DOHH2 (cell line): Measurements from ENCODE around the gene UGT2B17.

Source experiments
- EZH2phosphoT487 ChIP-seq: fragments of 200-600 bp; sonication (generic); IDR thresholded peaks from 2 replicates; pipeline ENCODE4 v1.6.1; 2017; ENCODE audit warnings: borderline replicate concordance, mild to moderate bottlenecking, antibody characterized with exemption, low read length, moderate library complexity, mixed read lengths
- TF ChIP-seq, protein P1 (sequence below): fragments of 200-600 bp; sonication (generic); IDR thresholded peaks from one replicate; pipeline ENCODE4 v1.5.1; 2014; ENCODE audit warnings: antibody characterized with exemption, mild to moderate bottlenecking, low read depth, low read length; ENCODE audit not compliant: poor library complexity, severe bottlenecking

DNA sequence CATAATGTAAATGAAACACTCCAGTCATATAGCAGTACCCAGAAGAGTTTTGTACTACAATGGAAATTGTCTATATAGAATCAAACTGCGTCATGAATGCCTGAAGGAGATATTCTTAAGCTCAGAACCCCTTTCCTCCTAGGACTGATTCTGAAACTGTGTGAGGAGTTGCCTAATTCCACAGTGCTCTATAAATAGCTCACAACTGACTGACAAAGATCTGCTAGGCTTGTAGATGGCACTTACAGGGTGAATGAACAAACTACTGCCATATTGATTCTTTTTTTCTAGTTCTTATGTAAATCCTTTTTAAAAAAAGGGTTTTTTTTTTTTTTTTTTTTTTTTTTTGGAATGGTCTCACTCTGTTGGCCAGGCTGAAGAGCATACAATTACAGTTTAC lies 30.1 kb upstream of the UGT2B17 start:
- TF ChIP-seq, protein P1, sequence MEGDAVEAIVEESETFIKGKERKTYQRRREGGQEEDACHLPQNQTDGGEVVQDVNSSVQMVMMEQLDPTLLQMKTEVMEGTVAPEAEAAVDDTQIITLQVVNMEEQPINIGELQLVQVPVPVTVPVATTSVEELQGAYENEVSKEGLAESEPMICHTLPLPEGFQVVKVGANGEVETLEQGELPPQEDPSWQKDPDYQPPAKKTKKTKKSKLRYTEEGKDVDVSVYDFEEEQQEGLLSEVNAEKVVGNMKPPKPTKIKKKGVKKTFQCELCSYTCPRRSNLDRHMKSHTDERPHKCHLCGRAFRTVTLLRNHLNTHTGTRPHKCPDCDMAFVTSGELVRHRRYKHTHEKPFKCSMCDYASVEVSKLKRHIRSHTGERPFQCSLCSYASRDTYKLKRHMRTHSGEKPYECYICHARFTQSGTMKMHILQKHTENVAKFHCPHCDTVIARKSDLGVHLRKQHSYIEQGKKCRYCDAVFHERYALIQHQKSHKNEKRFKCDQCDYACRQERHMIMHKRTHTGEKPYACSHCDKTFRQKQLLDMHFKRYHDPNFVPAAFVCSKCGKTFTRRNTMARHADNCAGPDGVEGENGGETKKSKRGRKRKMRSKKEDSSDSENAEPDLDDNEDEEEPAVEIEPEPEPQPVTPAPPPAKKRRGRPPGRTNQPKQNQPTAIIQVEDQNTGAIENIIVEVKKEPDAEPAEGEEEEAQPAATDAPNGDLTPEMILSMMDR, result no peak
- no peak for TF ChIP-seq EZH2phosphoT487
